Measurements from ENCODE around the gene CCDC71. TPM values are rescaled to one million over a fixed set of nuclear protein-coding genes. Genes with fewer than 3 reads are reported as not detected.

Gene CCDC71
- 10 to 100 TPM in 11 of 12 donors, not detected in 1; 11.5 to 24.0 (median 14.5) TPM for polyA plus RNA-seq (ENCODE audit: insufficient read length in 12 of 12)
- long read RNA-seq, donor 1, transcript CCDC71-201 (2 exons, 1,781 nt) = major isoform, 18 of 18 reads
- long read RNA-seq, donor 1, partial matches to known transcripts = 0 of 18 reads
- long read RNA-seq, donor 1, other reads (novel, unspliced or antisense) = 0 of 18 reads
- long read RNA-seq, donor 2, transcript CCDC71-201 (2 exons, 1,781 nt) = major isoform, 9 of 9 reads
- long read RNA-seq, donor 2, partial matches to known transcripts = 0 of 9 reads
- long read RNA-seq, donor 2, other reads (novel, unspliced or antisense) = 0 of 9 reads
- long read RNA-seq, donor 3, partial matches to known transcripts = 0 of 3 reads
- long read RNA-seq, donor 3, other reads (novel, unspliced or antisense) = 0 of 3 reads
- long read RNA-seq, donor 4, transcript CCDC71-201 (2 exons, 1,781 nt) = major isoform, 5 of 5 reads
- long read RNA-seq, donor 4, partial matches to known transcripts = 0 of 5 reads
- long read RNA-seq, donor 4, other reads (novel, unspliced or antisense) = 0 of 5 reads
- long read RNA-seq, donor 5, transcript CCDC71-201 (2 exons, 1,781 nt) = major isoform, 11 of 72 reads
- long read RNA-seq, donor 5, partial matches to known transcripts = 61 of 72 reads
- long read RNA-seq, donor 5, other reads (novel, unspliced or antisense) = 0 of 72 reads
- long read RNA-seq, donor 6, partial matches to known transcripts = 0 of 1 reads
- long read RNA-seq, donor 6, other reads (novel, unspliced or antisense) = 0 of 1 reads
- long read RNA-seq, donor 7, transcript CCDC71-201 (2 exons, 1,781 nt) = major isoform, 7 of 7 reads
- long read RNA-seq, donor 7, partial matches to known transcripts = 0 of 7 reads
- long read RNA-seq, donor 7, other reads (novel, unspliced or antisense) = 0 of 7 reads
- long read RNA-seq, donor 8, transcript CCDC71-201 (2 exons, 1,781 nt) = major isoform, 8 of 8 reads
- long read RNA-seq, donor 8, partial matches to known transcripts = 0 of 8 reads
- long read RNA-seq, donor 8, other reads (novel, unspliced or antisense) = 0 of 8 reads
- long read RNA-seq, donor 9, transcript CCDC71-201 (2 exons, 1,781 nt) = major isoform, 7 of 7 reads
- long read RNA-seq, donor 9, partial matches to known transcripts = 0 of 7 reads
- long read RNA-seq, donor 9, other reads (novel, unspliced or antisense) = 0 of 7 reads
- long read RNA-seq, donor 10, transcript CCDC71-201 (2 exons, 1,781 nt) = major isoform, 10 of 10 reads
- long read RNA-seq, donor 10, partial matches to known transcripts = 0 of 10 reads
- long read RNA-seq, donor 10, other reads (novel, unspliced or antisense) = 0 of 10 reads
- long read RNA-seq, donor 11, transcript CCDC71-201 (2 exons, 1,781 nt) = major isoform, 6 of 6 reads
- long read RNA-seq, donor 11, partial matches to known transcripts = 0 of 6 reads
- long read RNA-seq, donor 11, other reads (novel, unspliced or antisense) = 0 of 6 reads

DNA sequence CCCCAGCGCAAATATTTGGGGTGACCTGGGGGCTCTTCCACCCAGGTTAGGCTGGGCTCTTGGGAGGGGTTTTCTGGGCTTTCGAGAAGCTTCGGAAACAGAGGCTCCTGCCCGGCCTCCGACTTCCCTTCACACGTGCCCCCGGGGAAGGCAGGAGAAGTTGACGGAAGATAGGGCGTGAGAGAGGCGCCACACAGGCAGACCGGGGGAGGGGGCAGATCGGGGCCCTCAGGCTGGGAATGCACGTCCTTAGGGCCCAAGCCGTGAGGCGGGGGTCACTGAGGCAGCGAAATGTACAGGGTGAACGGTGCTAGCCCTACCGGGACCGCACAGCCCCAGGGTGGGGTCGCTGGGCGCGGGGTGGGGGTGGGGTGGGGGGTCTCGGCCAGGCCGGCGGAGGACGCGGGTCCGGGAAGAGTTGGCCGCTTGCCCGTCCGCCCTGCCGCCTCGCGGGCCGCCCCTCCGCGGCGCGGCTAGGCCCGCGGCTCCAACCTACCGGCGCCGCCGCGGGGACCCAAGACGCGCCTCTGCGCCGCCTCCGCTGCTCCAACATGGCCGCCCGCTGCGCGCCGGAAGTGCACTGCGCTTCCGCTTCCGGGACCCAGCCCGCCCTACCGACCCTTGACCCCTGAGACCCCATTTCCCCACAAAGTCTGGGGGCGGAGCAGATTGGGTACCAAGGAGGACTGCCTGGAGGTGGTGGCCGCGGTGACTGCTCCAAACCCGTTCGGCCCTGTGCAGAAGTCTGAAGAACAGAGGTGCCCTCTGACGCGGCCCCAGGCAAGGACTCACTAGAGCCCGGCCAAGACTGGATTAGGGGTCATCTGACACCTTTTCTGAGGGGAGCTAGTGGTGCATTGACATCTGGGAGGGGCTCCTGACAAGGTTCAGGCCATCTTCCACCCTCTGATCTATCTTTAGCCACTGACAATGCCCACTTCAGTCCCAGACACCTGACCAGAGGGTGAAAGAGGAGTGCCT, at the start of gene CCDC71:
Gene CCDC71 (minus strand): TSS at position 561 of the 981 bp plus-strand sequence. CDS start 2,123 bp downstream, outside the sequence.
- DNase-seq = peak; percentile 79

GRCh38 chr3:49213998-49214397, 47.9 kb upstream of the CCDC71 start:
- DNase-seq = no peak

- no peak for DNase-seq
Observed at GRCh38 chr3:49213541-49213943, 47.4 kb upstream of the CCDC71 start.

DNA sequence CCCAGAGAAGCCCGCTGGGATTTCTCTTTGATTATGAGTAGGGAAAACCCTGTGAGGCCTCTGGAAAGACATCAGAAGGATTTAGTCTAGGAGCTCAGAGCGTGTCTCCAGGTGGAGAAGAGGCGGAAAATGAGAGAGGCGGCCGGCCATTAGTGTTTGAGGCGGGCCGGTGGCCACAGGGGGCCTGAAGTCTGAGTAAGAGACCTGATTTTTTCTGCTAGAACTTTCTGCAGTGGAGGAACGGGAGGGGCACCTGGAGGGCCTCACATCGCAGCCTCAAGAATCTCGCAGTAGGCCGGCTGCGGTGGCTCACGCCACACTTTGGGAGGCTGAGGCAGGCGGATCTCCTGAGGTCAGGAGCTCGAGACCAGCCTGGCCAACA, 33.8 kb upstream of the CCDC71 start:
- no peak for DNase-seq

GRCh38 chr3:49199239-49199899, 33.2 kb upstream of the CCDC71 start:
- peak; percentile 90 for DNase-seq

GRCh38 chr3:49198611-49199230, 32.6 kb upstream of the CCDC71 start:
- DNase-seq = no peak

GRCh38 chr3:49198161-49198560, 32.0 kb upstream of the CCDC71 start:
- no peak for DNase-seq

- DNase-seq = no peak
Observed at GRCh38 chr3:49191741-49192140, 25.6 kb upstream of the CCDC71 start.

DNA sequence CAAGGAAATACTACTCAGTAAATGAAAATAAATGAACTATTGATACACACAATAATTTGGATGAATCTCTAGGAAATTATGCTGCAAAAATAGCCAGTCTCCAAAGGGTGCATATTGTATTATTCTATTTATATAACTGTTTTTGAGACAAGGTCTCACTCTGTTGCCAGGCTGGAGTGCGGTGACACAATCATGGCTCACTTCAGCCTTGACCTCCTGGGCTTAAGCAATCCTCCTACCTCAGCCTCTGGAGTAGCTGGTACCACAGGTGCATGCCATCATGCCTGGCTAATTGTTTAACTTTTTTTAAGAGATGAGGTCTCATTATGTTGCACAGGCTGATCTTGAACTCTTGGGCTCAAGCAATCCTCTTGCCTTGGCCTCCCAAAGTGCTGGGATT, 17.7 kb upstream of the CCDC71 start:
- DNase-seq = no peak

GRCh38 chr3:49182682-49183081, 16.6 kb upstream of the CCDC71 start:
- DNase-seq = no peak

- DNase-seq = no peak
Observed at GRCh38 chr3:49181351-49181750, 15.2 kb upstream of the CCDC71 start.

- no peak for DNase-seq
Observed at GRCh38 chr3:49180116-49180515, 14.0 kb upstream of the CCDC71 start.

GRCh38 chr3:49177073-49177472, 10.9 kb upstream of the CCDC71 start:
- DNase-seq = no peak

DNA sequence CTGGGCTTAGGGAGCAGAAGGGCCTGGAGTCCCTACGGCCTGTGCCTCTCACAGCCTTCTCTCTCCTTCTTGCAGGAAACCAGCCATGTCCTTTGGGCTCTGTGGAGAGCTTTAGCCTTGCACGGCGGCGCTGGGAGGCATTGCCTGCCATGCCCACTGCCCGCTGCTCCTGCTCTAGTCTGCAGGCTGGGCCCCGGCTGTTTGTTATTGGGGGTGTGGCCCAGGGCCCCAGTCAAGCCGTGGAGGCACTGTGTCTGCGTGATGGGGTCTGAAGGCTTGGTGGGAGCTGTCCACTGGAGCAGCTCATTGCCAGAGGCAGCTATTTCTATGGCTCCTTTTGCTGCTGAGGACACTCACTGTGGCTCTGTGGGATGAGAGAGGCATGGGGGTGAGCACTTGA, 9.4 kb upstream of the CCDC71 start:
- DNase-seq = no peak

- no peak for DNase-seq
Observed at GRCh38 chr3:49174397-49174985, 8.4 kb upstream of the CCDC71 start.

- DNase-seq = no peak
Observed at GRCh38 chr3:49173792-49174170, 7.7 kb upstream of the CCDC71 start.

DNA sequence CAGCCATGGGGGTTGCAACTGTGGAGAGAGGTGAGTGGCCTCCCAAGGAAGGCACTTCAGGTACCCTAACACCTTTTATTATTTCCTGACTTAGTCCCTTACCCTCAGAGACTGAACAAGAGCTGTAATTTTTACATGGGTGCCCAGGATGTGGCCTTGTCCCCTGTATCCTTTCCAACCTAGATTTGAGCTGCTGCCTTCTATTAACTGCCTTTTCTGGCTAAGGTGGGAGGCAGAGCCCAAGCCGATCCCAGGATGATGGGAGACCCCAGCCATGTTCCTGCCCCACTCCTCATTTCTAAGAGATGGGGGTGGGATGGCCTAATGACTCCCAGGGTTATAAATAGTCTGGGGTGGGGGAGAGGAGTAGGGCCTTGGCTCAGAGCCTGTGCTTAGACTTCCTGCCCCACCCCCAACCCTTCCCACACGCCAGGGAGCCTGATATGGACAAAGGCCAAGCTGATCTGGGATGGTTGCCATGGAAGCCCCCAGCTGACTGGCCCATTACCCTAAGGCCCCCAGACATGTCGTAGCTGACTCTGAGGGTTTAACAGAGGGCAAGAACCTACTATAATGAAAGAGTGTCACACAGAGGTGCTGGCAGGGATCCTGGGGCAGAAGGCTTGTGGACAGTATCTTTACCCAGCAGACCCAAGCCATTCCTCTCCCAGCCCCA, 7.1 kb upstream of the CCDC71 start:
- peak; percentile 52 for DNase-seq

DNA sequence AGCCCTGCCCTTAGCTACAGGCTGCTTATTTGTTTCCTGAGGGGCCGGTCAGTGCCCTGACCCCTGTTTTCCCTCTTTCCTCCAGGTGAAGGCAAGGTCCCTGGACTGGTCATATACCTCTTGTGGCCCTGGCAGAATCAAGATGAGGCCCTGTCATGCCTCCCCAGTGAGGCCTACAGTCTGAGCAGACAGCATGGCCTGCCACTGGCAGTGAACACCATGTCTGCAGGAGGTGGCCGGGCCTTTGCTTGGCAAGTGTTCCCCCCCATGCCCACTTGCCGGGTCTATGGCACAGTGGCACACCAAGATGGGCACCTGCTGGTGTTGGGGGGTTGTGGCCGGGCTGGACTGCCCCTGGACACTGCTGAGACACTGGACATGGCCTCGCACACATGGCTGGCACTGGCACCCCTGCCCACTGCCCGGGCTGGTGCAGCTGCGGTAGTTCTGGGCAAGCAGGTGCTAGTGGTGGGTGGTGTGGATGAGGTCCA, 6.5 kb upstream of the CCDC71 start:
- no peak for DNase-seq
